ENCODE data around the gene ZNF765.

DNA sequence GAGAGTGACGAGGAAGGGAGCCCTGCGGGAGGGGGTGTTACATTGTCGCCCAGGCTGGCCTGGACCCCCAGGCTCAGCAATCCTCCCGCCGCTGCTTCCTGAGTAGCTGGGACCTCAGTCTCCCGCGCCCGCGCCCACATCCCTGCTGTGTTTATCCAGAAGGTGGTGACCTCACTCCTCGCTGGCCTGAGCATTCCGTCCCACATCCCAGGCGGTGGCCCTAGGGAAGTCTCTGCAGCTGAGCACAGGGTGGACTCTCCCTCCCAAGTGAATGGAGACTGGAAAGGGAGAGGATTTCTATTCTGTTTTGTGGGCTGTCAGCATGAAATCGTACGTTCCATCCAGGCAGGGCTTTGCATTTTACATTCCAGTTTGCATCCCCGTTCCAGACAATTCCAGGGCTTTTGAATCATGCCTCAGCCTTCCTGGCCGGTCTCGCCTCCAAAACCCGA lies 401 bp upstream of the ZNF765 start:
- TF ChIP-seq ZNF555 (tag by site-specific recombination; conservative IDR thresholded peaks at IDR 0.05) (no peak), ZNF311 (tag by site-specific recombination; IDR thresholded peaks at IDR 0.05; ENCODE audit: borderline replicate concordance) (no peak)
- TF ChIP-seq, protein P1, sequence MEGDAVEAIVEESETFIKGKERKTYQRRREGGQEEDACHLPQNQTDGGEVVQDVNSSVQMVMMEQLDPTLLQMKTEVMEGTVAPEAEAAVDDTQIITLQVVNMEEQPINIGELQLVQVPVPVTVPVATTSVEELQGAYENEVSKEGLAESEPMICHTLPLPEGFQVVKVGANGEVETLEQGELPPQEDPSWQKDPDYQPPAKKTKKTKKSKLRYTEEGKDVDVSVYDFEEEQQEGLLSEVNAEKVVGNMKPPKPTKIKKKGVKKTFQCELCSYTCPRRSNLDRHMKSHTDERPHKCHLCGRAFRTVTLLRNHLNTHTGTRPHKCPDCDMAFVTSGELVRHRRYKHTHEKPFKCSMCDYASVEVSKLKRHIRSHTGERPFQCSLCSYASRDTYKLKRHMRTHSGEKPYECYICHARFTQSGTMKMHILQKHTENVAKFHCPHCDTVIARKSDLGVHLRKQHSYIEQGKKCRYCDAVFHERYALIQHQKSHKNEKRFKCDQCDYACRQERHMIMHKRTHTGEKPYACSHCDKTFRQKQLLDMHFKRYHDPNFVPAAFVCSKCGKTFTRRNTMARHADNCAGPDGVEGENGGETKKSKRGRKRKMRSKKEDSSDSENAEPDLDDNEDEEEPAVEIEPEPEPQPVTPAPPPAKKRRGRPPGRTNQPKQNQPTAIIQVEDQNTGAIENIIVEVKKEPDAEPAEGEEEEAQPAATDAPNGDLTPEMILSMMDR (tag by site-specific recombination; IDR thresholded peaks at IDR 0.05) = no peak

Data from HEK293 (cell line).